Muscle of back (tissue), 10 donors: ENCODE results near the gene RPS2. TPM values are rescaled to one million over a fixed set of nuclear protein-coding genes. Genes with fewer than 3 reads are reported as not detected.

Experiments used
- polyA plus RNA-seq, 10 donors: library from polyadenylated mRNA; unstranded; fragments of 120-200 nt; gene quantifications; one replicate each; pipeline ENCODE4 v1.2.1, GENCODE V29; 2013; ENCODE audit not compliant: insufficient read length in 10 of 10

The RPS2 gene
- polyA plus RNA-seq, 10 donors = 2,391 to 3,374 (median 3,214) TPM

Other genes with a start within 250 kb of the RPS2 start
- 10 to 100 TPM; 11.2 to 33.1 (median 17.3) TPM for gene NME3, start 193.3 kb downstream of the RPS2 start, polyA plus RNA-seq
- 1 to 10 TPM; 3.5 to 8.5 (median 5.5) TPM for gene EME2, start 192.0 kb downstream of the RPS2 start, polyA plus RNA-seq
- gene MRPS34, start 191.7 kb downstream of the RPS2 start, polyA plus RNA-seq = 10 to 100 TPM; 31.4 to 56.5 (median 38.5) TPM
- 10 to 100 TPM; 15.3 to 24.8 (median 22.5) TPM for gene SPSB3, start 182.3 kb downstream of the RPS2 start, polyA plus RNA-seq
- 10 to 100 TPM; 28.6 to 49.6 (median 35.7) TPM for gene NUBP2, start 181.9 kb downstream of the RPS2 start, polyA plus RNA-seq
- under 1 TPM in 9 of 10 donors, not detected in 1; 0.21 to 0.49 (median 0.26) TPM for gene IGFALS, start 171.1 kb downstream of the RPS2 start, polyA plus RNA-seq
- gene HAGH, start 138.0 kb downstream of the RPS2 start, polyA plus RNA-seq = 10 to 100 TPM; 28.9 to 45.3 (median 35.9) TPM
- 10 to 100 TPM; 14.5 to 25.5 (median 18.7) TPM for gene FAHD1, start 137.6 kb downstream of the RPS2 start, polyA plus RNA-seq
- gene MEIOB, start 92.7 kb downstream of the RPS2 start, polyA plus RNA-seq = 1 to 10 TPM in 1 of 10 donors, under 1 TPM in 8, not detected in 1; 0.08 to 2.4 (median 0.50) TPM
- 1 to 10 TPM in 2 of 10 donors, not detected in 8; 1.6 to 4.3 TPM for gene HS3ST6, start 46.4 kb downstream of the RPS2 start, polyA plus RNA-seq
- 10 to 100 TPM; 17.6 to 40.8 (median 27.6) TPM for gene MSRB1, start 21.6 kb downstream of the RPS2 start, polyA plus RNA-seq
- 10 to 100 TPM in 9 of 10 donors, 1 to 10 TPM in 1; 9.1 to 73.5 (median 46.2) TPM for gene RPL3L, start 10.1 kb downstream of the RPS2 start, polyA plus RNA-seq
- gene NDUFB10, start 5.3 kb downstream of the RPS2 start, polyA plus RNA-seq = 100 to 1,000 TPM; 111 to 148 (median 127) TPM
- not detected for gene RNF151, start 2.0 kb upstream of the RPS2 start, polyA plus RNA-seq
- 10 to 100 TPM; 18.7 to 35.0 (median 27.8) TPM for gene TBL3, start 7.2 kb upstream of the RPS2 start, polyA plus RNA-seq
- gene NOXO1, start 16.6 kb upstream of the RPS2 start, polyA plus RNA-seq = 1 to 10 TPM in 4 of 10 donors, under 1 TPM in 6; 0.18 to 1.5 (median 0.77) TPM
- gene GFER, start 19.4 kb upstream of the RPS2 start, polyA plus RNA-seq = 10 to 100 TPM; 12.4 to 18.7 (median 15.5) TPM
- gene SYNGR3, start 25.1 kb upstream of the RPS2 start, polyA plus RNA-seq = 1 to 10 TPM in 5 of 10 donors, under 1 TPM in 5; 0.46 to 2.1 (median 0.98) TPM
- 10 to 100 TPM; 13.7 to 25.1 (median 18.8) TPM for gene ZNF598, start 45.0 kb upstream of the RPS2 start, polyA plus RNA-seq
- 1 to 10 TPM in 6 of 10 donors, under 1 TPM in 4; 0.59 to 4.1 (median 1.3) TPM for gene NPW, start 55.0 kb upstream of the RPS2 start, polyA plus RNA-seq
- 10 to 100 TPM; 28.3 to 62.6 (median 36.9) TPM for gene NHERF2, start 62.1 kb upstream of the RPS2 start, polyA plus RNA-seq
- 10 to 100 TPM in 5 of 10 donors, 1 to 10 TPM in 5; 7.4 to 16.9 (median 10.3) TPM for gene NTHL1, start 83.0 kb upstream of the RPS2 start, polyA plus RNA-seq
- gene TSC2, start 83.2 kb upstream of the RPS2 start, polyA plus RNA-seq = 100 to 1,000 TPM in 1 of 10 donors, 10 to 100 TPM in 9; 62.2 to 104 (median 75.1) TPM
- gene PKD1, start 171.1 kb upstream of the RPS2 start, polyA plus RNA-seq = 100 to 1,000 TPM in 9 of 10 donors, 10 to 100 TPM in 1; 86.8 to 161 (median 120) TPM
- gene RAB26, start 183.8 kb upstream of the RPS2 start, polyA plus RNA-seq = 1 to 10 TPM in 3 of 10 donors, under 1 TPM in 7; 0.33 to 1.7 (median 0.53) TPM
- gene TRAF7, start 191.0 kb upstream of the RPS2 start, polyA plus RNA-seq = 10 to 100 TPM; 37.8 to 52.6 (median 44.7) TPM
- gene CASKIN1, start 231.8 kb upstream of the RPS2 start, polyA plus RNA-seq = 1 to 10 TPM in 9 of 10 donors, under 1 TPM in 1; 0.94 to 2.7 (median 1.5) TPM
- gene MLST8, start 240.6 kb upstream of the RPS2 start, polyA plus RNA-seq = 10 to 100 TPM; 24.4 to 38.7 (median 30.7) TPM
- 1 to 10 TPM; 3.5 to 8.0 (median 5.4) TPM for gene BRICD5, start 246.0 kb upstream of the RPS2 start, polyA plus RNA-seq